IPS-11a (cell line): ENCODE measurements around the gene LYSMD1.

Experiments used
- H3K4me3 ChIP-seq: one replicate; pipeline ENCODE4 v1.5.1; 2013; ENCODE audit warnings: low read depth, low read length, control low read depth

Gene LYSMD1

GRCh38 chr1:151175863-151176262, 10.2 kb upstream of the LYSMD1 start, which contains the start of gene TMOD4:
Gene TMOD4 (minus strand): TSS chr1:151175981. CDS start chr1:151174875, 1,106 bp downstream.
- no peak within 1 kb of the TSS for H3K4me3 ChIP-seq

- no peak overlapping the region for H3K4me3 ChIP-seq
Observed at GRCh38 chr1:151175041-151175741, 9.5 kb upstream of the LYSMD1 start.

GRCh38 chr1:151171190-151171589, 5.5 kb upstream of the LYSMD1 start:
- no peak overlapping the region for H3K4me3 ChIP-seq

GRCh38 chr1:151167116-151167515, 1.4 kb upstream of the LYSMD1 start:
- H3K4me3 ChIP-seq, result no peak overlapping the region

- peak overlapping the region; percentile 99 for H3K4me3 ChIP-seq
Observed at GRCh38 chr1:151166505-151166956, 829 bp upstream of the LYSMD1 start.

GRCh38 chr1:151165281-151165737, 393 bp downstream of the LYSMD1 start:
- peak overlapping the region; percentile 99 for H3K4me3 ChIP-seq

- peak overlapping the region; percentile 99 for H3K4me3 ChIP-seq
Observed at GRCh38 chr1:151164732-151165280, 896 bp downstream of the LYSMD1 start.

GRCh38 chr1:151159373-151159772, 6.3 kb downstream of the LYSMD1 start:
- H3K4me3 ChIP-seq, result no peak overlapping the region

- H3K4me3 ChIP-seq, result no peak overlapping the region
Observed at GRCh38 chr1:151158751-151159251, 6.9 kb downstream of the LYSMD1 start.

GRCh38 chr1:151158326-151158725, 7.4 kb downstream of the LYSMD1 start:
- H3K4me3 ChIP-seq, result no peak overlapping the region

- no peak overlapping the region for H3K4me3 ChIP-seq
Observed at GRCh38 chr1:151157067-151157531, 8.6 kb downstream of the LYSMD1 start.

GRCh38 chr1:151156515-151156819, 9.2 kb downstream of the LYSMD1 start, which contains the start of gene TNFAIP8L2:
Gene TNFAIP8L2 (plus strand): TSS chr1:151156649. CDS start chr1:151158698, 2,049 bp downstream.
- no peak within 1 kb of the TSS for H3K4me3 ChIP-seq

- no peak overlapping the region for H3K4me3 ChIP-seq
Observed at GRCh38 chr1:151147665-151148064, 18.0 kb downstream of the LYSMD1 start.

- H3K4me3 ChIP-seq, result peak overlapping the region; percentile 77
Observed at GRCh38 chr1:151147132-151147503, 18.6 kb downstream of the LYSMD1 start.

- H3K4me3 ChIP-seq, result peak within 1 kb of the TSS; percentile 77
Observed at GRCh38 chr1:151146412-151147131, 19.1 kb downstream of the LYSMD1 start, which contains the start of gene SEMA6C. Gene SEMA6C (minus strand): TSS chr1:151146631. CDS start chr1:151142621, 4,010 bp downstream.

GRCh38 chr1:151146072-151146411, 19.7 kb downstream of the LYSMD1 start:
- peak overlapping the region; percentile 77 for H3K4me3 ChIP-seq

- H3K4me3 ChIP-seq, result peak overlapping the region; percentile 77
Observed at GRCh38 chr1:151145304-151146071, 20.2 kb downstream of the LYSMD1 start.

GRCh38 chr1:151144474-151145303, 21.0 kb downstream of the LYSMD1 start:
- no peak overlapping the region for H3K4me3 ChIP-seq

- H3K4me3 ChIP-seq, result no peak overlapping the region
Observed at GRCh38 chr1:151143986-151144385, 21.7 kb downstream of the LYSMD1 start.

GRCh38 chr1:151143057-151143435, 22.7 kb downstream of the LYSMD1 start:
- no peak overlapping the region for H3K4me3 ChIP-seq
